ENCODE measurements around the gene SNX32. TPM values are rescaled to one million over a fixed set of nuclear protein-coding genes. Genes with fewer than 3 reads are reported as not detected.

SNX32 gene
- total and polyA plus RNA-seq, 2 of the 13 experiments (the other 11 are each of a cell fraction or from before 2014, with no cell fraction given) = 0.09 to 0.34 TPM

GRCh38 chr11:65856689-65857499, 23.1 kb downstream of the SNX32 start (continued):
- TF ChIP-seq NFAT5 (CRISPR knock-in tag; IDR thresholded peaks at IDR 0.05) (no peak), AKAP8 (CRISPR knock-in tag; IDR thresholded peaks at IDR 0.05) (peak; percentile 90), SMC3 (IDR thresholded peaks at IDR 0.05; ENCODE audit: low read length) (no peak), ZFYVE20 (CRISPR knock-in tag; IDR thresholded peaks at IDR 0.05; ENCODE audit: borderline replicate concordance, low read depth) (0 out of 2 replicates have a peak, but pooled peaks have one; percentile 66), AHDC1 (CRISPR knock-in tag; IDR thresholded peaks at IDR 0.05; ENCODE audit: borderline replicate concordance) (no peak), JUN (CRISPR knock-in tag; IDR thresholded peaks at IDR 0.05) (no peak), ZNF563 (CRISPR knock-in tag; IDR thresholded peaks at IDR 0.05) (no peak), KAT7 (CRISPR knock-in tag; IDR thresholded peaks at IDR 0.05; ENCODE audit: borderline replicate concordance) (peak; percentile 71; the same call in 1 of the 2 replicates), SP2 (CRISPR knock-in tag; IDR thresholded peaks at IDR 0.05) (no peak), RCOR2 (CRISPR knock-in tag; IDR thresholded peaks at IDR 0.05) (no peak), HOMEZ (CRISPR knock-in tag; IDR thresholded peaks at IDR 0.05; ENCODE audit: low read depth) (0 out of 2 replicates have a peak, but pooled peaks have one; percentile 23), HES4 (CRISPR knock-in tag; IDR thresholded peaks at IDR 0.05; ENCODE audit: borderline replicate concordance) (no peak), ZSCAN22 (CRISPR knock-in tag; IDR thresholded peaks at IDR 0.05) (no peak), DMAP1 (CRISPR knock-in tag; IDR thresholded peaks at IDR 0.05) (peak; percentile 60; the same call in 1 of the 2 replicates), FOSL1 (CRISPR knock-in tag; IDR thresholded peaks at IDR 0.05; ENCODE audit: borderline replicate concordance) (no peak), SATB2 (CRISPR knock-in tag; IDR thresholded peaks at IDR 0.05) (0 out of 2 replicates have a peak, but pooled peaks have one; percentile 48), ZNF138 (CRISPR knock-in tag; IDR thresholded peaks at IDR 0.05; ENCODE audit: low read depth) (no peak), ZNF891 (CRISPR knock-in tag; IDR thresholded peaks at IDR 0.05) (peak; percentile 78; the same call in 1 of the 2 replicates)
